Stimulated activated CD4-positive, alpha-beta T cell treated with anti-CD3 and anti-CD28 coated beads, Interleukin-4, amount 100 ng/mL, for 48 hours (primary cell): ENCODE results near the gene GOLT1A.

Experiments used
- DNase-seq, 2 donors: peaks; one replicate each; pipeline ENCODE4 v3.0.0-alpha.2; 2020; ENCODE audit warnings: low read depth in 2 of 2

Gene GOLT1A

DNA sequence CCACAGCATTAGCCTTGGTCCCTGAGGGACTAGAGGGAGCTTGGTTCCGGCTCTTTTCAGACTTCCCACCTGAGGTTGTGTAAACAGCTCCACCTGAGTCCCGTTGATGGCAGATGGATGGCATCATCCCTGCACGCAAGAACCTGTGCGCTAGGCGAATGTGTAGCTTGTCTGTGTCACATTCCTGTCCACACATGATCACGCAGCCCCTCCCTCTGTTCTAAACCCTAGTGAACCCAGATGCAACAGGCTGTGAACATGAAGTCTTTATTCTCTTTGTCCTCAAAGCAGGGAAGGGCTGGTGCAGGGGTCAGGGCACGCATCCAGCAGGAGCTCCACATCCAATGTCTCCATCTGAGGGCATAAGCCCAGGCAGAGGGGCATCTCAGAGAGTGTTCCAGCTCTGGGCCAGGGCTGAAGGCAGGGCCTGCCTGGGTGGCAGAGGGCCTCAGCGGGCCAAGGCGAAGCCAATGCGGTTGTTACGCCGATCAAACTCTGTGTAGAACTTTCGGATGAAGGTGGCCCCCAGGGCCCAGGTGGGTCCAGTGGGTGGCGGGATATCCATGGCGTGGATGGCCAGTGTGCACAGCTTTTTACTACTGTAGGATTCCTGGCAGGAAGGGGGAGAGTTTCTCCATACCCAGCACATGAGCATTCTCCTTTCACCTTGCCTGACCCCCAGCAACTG is 59.1 kb downstream of the GOLT1A start:
- no peak for DNase-seq

DNA sequence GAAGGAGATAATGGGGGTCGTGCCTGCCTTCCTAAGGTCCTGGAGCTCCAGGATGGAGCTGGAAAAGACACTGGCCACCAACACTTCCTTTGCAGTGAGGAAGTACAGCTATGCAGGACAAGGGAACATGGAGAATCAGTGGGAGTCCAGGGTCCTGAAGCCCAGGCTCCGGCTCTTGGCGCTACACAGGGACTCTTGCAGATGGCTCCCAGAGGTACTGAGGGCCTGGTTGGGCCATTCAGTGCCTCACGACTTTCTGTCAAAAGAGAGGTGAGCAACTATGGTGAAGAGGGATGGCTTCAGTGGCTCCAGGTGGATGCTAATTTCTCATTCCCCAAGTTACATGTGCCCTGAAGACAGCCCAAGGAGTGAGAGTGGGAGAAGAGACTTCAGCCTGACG is 60.1 kb downstream of the GOLT1A start:
- no peak for DNase-seq

DNA sequence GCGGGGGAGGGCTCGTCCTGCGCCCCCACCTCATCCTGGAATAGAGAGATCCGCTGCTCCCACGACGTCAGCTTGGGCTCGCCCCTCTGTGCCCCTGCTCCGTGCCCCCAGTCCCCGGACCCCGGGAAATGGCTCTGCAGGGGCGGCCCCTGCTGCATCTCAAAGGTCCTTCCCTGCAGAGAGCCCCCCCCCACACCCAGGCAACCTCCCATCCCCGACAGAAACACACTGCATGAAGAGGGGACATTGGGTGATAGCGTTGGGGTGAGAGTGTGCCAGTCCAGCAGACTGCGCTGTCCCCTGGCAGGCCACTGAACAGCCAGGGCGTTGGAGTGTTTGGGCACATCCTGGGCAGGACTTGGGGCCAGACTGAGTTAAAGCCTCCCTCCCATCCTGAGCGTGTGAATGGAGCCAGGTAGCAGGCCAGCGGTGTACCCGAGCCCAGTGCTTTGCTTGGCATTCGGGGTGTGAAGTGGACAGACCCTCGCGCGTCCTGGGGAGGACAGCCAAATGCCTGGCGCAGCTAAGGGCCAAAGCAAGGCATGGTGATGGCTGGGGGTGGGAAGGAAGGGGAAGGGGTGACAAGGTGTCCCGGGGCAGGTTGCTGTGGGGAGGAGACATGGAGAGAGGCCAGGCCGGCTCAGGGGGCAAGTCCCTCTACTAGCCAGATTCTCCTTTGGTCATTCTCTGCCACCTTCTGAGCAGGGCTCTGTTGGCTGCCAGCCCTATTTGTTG is 61.3 kb downstream of the GOLT1A start:
- no peak for DNase-seq

DNA sequence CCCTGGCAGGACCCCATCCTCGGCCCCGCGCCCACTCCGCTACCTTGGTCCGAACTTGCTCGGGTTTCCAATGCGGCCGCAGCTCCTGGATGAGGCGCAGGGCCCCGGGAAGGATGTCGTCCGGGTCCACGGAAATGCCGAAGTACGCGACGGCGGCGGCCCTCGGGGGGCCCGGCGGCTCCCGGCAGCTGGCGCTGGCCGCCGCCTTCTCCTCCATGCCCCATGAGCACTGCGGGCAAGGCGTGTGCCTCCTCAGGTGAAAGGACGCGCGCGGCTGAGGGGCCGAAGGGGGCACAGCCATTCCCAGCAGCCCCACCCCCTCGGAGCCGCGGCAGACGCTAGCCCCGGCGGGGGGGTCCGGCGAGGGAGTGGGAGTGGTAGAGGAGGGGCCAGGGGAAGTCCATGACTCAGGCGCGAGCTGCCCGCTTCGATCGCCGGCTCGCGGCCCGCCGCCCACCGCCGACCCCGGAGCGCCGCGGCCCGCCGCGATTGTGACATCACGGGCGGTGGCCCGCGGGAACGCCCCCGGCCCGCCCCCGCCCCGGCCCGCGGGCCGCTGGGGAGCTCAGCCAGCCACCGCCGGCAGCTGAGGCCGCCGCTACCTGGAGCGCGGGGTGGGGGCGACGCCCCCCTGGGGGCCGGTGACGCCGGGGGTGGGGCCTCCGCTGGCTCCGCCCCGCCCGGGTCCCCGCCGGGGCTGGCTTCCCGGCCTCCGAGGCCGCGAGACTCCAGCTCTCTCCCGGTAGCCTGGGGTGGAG is 62.1 kb downstream of the GOLT1A start, which contains the start of gene ETNK2:
Gene ETNK2, minus strand, starts transcription at position 493 of the 758 bp plus-strand sequence. Its CDS starts 192 bp downstream, at position 301.
- DNase-seq: peak in 1 of 2 donors; percentile 28

DNA sequence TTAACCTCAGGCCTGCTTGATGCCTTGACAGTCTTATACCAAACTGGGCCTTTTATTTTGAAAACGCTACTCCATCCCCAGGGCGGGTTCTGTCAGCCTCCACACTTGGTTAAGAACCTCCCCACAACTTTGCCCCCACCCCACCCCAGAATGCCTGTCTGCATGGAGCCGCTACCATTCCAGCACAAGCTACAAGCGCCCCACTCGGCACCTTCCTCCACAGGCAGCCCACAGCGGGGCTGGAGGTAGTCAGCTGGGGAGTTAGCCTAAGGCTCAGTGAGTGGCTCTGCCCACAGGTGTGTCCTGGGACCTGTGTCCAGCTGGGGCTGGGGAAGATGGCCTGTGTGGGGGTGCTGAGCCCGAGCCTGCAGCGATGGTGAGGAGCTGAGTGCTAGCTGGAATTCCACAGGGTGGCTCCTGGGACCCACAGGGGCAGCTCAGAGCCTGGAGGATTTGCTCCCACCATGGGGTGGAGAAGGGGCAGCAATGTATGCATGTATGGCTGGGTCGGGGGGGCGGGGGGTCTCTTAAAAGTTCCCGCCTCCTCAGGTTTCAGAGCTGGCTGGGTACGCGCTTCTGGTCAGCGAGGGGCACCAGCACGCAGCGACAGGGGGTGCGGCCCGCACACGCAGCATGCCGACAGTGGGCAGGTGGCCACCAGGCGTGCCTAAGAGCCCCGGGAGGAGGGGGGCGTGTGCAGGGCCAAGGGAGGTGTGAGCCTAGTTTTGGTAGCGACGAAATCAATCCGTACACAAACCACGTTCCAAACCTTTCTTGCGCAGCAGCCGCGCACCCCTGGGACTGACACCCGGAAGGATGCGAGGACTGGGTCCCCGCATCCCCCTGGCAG is 62.9 kb downstream of the GOLT1A start:
- no peak for DNase-seq

DNA sequence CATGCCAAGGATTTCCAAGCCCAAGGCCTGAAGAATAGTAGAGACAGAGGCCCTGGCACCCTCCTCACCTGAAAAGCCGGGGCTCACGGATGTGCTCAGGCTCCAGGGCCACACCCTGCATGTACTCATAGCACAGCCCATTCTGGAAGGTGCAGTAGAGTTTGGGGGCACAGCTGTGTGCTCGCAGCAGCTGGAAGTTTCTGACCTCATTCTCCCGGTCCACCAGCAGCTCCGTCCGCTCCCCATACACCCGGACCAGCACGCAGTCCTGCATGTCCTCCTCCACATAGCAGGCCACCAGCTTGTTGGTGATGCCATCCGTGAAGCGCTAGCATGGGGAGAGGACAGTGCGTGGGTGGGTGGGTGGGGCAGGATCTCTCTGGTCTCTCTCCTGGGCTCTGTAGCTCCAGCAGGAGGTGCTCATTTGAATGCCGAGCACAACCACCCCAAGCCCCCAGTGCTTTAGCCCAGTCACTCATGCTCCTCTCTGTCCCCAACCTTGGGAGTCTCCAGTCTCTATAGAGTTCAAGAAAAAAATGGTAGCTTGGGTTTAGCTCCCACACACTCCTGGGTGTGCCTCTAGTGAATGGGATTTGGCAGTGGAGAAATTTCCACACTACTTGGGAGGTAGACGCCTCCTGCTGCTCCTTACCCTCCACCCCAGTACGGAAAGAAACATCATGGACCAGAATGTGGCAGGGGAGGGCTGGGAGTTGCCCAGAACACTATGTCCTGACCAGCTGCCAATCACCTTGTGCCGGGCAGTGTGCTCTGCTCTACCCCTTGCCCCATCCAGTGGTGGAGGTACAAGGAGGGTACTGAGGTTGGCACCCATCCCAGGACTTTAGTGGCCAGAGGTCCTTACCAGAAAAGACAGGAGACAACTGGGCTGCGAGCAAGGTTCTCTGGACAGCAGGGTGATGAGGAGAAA is 63.9 kb downstream of the GOLT1A start:
- no peak for DNase-seq

DNA sequence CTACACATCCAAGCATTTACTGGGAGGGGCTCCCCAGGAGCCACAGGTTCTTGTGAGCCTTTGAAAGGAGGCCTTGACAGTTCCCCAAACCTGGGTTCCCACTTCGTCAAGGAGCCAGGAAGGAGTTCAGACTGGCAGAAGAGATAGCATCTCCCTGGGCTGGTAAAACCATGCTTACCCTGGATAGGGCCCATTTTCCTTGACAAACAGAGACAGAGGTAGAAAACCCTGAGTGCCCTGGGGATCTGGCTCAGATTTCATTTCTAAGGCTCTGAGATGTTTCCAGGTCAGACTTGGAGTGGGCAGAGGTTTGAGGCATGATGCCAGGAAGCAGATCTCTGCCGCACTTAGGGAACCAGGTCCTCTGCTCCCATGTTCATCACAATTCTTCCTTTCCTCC is 64.7 kb downstream of the GOLT1A start:
- DNase-seq: no peak
